ENCODE measurements around the gene NOB1.
"Not testable (repeated sequence)": the region's sequence is repeated elsewhere in the genome, so short reads cannot be mapped to it uniquely, and the experiment has no call there.

The NOB1 gene

DNA sequence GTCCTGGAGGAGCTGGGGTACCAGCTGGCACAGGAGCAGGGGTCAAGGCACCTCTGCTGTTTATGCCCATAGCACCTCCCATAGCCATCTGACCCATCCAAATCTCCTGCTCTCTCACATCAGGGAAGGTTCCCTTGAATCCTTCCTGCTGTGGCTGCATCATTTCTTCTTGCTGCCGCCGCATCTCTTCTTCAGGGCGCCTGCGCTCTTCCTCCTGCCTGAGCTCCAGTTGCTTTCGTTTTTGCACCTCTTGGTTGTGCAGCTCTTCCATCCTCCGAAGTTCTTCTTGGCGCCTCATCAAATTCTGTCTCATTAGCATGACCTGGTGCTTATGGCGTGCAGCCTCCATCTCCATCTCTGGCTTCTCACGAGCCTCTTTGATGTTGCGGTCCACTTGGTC lies 2.0 kb upstream of the NOB1 start:
- no peak overlapping the region for H3K4me3 ChIP-seq (ENCODE audit: low read depth in 1 of 2, low read length in 2 of 2)
- peaks cover 17% of the 10 kb centered on the region for H3K4me1 ChIP-seq (ENCODE audit: insufficient read depth, low read length)
- no peak overlapping the region for H3K9ac ChIP-seq (ENCODE audit: low read length)
- H3K36me3 ChIP-seq (ENCODE audit: insufficient read depth, low read length) = no peaks in the 10 kb centered on the region
- no peak overlapping the region for H3K27ac ChIP-seq (ENCODE audit: low read depth, low read length)
- no peaks in the 10 kb centered on the region for H3K27me3 ChIP-seq (ENCODE audit: control insufficient read depth in 1 of 2, insufficient read depth in 2 of 2, low read length in 2 of 2)
- no peaks in the 10 kb centered on the region for H3K9me3 ChIP-seq (ENCODE audit: low read length)

DNA sequence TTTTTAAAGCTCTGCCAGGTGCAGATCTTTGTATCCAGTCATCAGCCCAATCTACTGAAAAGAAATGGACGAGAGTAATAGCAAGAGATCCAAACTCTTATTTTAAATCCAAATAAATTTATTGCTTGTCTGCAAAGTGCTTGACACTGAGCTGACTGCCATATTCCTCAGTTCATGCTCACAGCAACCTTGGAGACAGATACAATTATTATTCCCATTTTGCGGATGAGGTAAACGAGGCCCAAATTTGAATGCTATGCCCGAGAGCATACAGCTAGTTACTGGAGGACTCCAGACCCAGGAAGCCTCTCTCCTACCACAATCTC lies 620 bp downstream of the NOB1 start:
- Histone ChIP-seq H3K4me1 (ENCODE audit: insufficient read depth, low read length) (peaks cover 15% of the 10 kb centered on the region), H3K9ac (ENCODE audit: low read length) (peak overlapping the region; percentile 84), H3K27me3 (ENCODE audit: control insufficient read depth in 1 of 2, insufficient read depth in 2 of 2, low read length in 2 of 2) (no peaks in the 10 kb centered on the region), H3K36me3 (ENCODE audit: insufficient read depth, low read length) (peaks cover 15% of the 10 kb centered on the region), H3K27ac (ENCODE audit: low read depth, low read length) (peak overlapping the region; percentile 81), H3K4me3 (ENCODE audit: low read depth in 1 of 2, low read length in 2 of 2) (peak overlapping the region; percentile 99 to 100), H3K9me3 (ENCODE audit: low read length) (no peaks in the 10 kb centered on the region)

GRCh38 chr16:69748694-69749345 lies 5.9 kb downstream of the NOB1 start:
- Histone ChIP-seq H3K27me3 (ENCODE audit: control insufficient read depth in 1 of 2, insufficient read depth in 2 of 2, low read length in 2 of 2) (no peaks in the 10 kb centered on the region), H3K4me1 (ENCODE audit: insufficient read depth, low read length) (peaks cover 10% of the 10 kb centered on the region), H3K9ac (ENCODE audit: low read length) (no peak overlapping the region), H3K27ac (ENCODE audit: low read depth, low read length) (no peak overlapping the region), H3K36me3 (ENCODE audit: insufficient read depth, low read length) (peaks cover 62% of the 10 kb centered on the region), H3K9me3 (ENCODE audit: low read length) (no peaks in the 10 kb centered on the region), H3K4me3 (ENCODE audit: low read depth in 1 of 2, low read length in 2 of 2) (no peak overlapping the region)

DNA sequence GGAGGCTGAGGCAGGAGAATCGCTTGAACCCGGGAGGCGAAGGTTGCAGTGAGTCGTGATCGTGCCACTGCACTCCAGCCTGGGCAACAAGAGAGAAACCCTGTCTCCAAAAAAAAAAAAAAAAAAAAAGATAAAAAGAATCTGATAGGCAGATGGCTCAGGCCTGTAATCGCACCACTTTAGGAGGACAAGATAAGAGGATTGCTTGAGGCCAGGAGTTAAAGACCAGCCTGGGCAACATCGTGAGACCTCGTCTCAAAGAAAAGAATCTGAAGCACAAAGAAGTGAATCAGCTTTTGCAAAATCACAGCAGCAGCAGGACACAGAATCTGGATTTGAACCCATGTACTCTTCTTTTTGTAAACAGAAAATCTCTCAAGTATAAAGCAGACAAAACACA lies 7.6 kb downstream of the NOB1 start:
- no peak overlapping the region for H3K27ac ChIP-seq (ENCODE audit: low read depth, low read length)
- peaks cover 74% of the 10 kb centered on the region for H3K36me3 ChIP-seq (ENCODE audit: insufficient read depth, low read length)
- H3K27me3 ChIP-seq (ENCODE audit: control insufficient read depth in 1 of 2, insufficient read depth in 2 of 2, low read length in 2 of 2) = no peaks in the 10 kb centered on the region
- no peaks in the 10 kb centered on the region for H3K4me1 ChIP-seq (ENCODE audit: insufficient read depth, low read length)
- H3K9me3 ChIP-seq (ENCODE audit: low read length) = no peaks in the 10 kb centered on the region
- H3K4me3 ChIP-seq (ENCODE audit: low read depth in 1 of 2, low read length in 2 of 2) = no peak overlapping the region
- no peak overlapping the region for H3K9ac ChIP-seq (ENCODE audit: low read length)

- Histone ChIP-seq H3K27me3 (ENCODE audit: control insufficient read depth in 1 of 2, insufficient read depth in 2 of 2, low read length in 2 of 2) (no peaks in the 10 kb centered on the region), H3K27ac (ENCODE audit: low read depth, low read length) (no peak overlapping the region), H3K9me3 (ENCODE audit: low read length) (no peaks in the 10 kb centered on the region), H3K36me3 (ENCODE audit: insufficient read depth, low read length) (peaks cover 81% of the 10 kb centered on the region), H3K4me3 (ENCODE audit: low read depth in 1 of 2, low read length in 2 of 2) (no peak overlapping the region), H3K4me1 (ENCODE audit: insufficient read depth, low read length) (no peaks in the 10 kb centered on the region), H3K9ac (ENCODE audit: low read length) (no peak overlapping the region)
Observed at GRCh38 chr16:69745959-69746358, 8.8 kb downstream of the NOB1 start.

DNA sequence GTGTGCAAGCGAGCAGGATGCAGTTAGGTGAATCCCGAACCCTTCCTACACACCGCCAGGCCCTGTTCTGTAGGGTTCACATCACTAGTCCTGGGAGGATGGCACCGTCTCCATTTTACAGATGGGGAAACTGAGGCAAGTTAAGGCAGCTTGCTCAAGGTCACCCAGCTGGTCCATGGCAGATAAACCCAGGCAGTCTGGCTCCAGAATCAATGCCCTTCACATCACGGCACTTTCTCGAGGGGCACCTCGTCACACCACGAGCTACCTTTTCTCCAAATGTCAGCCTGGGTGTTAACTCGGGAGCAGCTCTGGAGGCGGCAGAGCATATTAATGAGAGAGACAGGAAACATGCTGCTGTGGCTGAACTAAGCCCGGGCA lies 9.5 kb downstream of the NOB1 start:
- Histone ChIP-seq H3K27ac (ENCODE audit: low read depth, low read length) (no peak overlapping the region), H3K27me3 (ENCODE audit: control insufficient read depth in 1 of 2, insufficient read depth in 2 of 2, low read length in 2 of 2) (no peaks in the 10 kb centered on the region), H3K4me1 (ENCODE audit: insufficient read depth, low read length) (no peaks in the 10 kb centered on the region), H3K9ac (ENCODE audit: low read length) (no peak overlapping the region), H3K9me3 (ENCODE audit: low read length) (no peaks in the 10 kb centered on the region), H3K4me3 (ENCODE audit: low read depth in 1 of 2, low read length in 2 of 2) (no peak overlapping the region), H3K36me3 (ENCODE audit: insufficient read depth, low read length) (peaks cover 80% of the 10 kb centered on the region)

DNA sequence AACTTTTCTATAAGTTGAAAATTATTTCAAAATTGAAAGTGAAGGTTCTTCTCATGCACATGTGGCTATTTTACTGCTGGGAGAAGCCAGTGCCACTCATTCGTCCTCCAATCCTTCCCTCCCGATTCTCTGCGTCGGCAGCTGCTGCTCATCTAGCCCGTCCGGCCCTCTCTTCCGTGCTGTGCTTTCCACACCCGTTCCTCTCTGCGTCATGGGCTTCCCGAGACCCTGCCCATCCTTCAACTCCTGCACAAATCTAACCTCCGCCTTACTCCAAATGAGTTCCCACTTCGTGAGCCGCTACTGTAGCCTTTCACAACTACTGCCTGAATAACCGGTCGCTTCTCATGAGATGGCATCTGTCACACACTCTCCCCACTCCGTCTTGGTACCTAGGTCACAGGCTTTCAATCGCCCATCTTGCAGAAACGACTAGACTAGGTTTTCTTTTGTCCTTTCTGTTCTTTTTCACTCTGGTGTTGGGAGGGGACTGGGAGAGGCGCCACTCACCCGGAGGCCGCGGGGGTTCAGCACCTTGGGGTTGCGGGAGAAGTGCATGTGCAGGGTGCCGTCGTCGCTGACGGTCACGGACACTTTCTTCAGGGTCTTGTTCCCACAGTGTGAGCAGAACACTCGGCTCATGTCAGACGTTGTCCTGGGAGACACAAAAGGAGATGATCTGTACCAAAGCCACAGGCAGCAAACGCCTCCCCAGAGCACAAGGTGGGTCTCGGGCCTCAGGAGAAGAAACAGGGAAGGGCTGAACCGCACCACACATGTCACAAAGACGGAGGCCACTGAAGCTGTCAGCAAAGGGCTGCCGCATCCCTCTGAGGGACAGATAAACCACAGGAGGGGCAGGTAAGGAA lies 10.1 kb downstream of the NOB1 start:
- no peak overlapping the region for H3K9ac ChIP-seq (ENCODE audit: low read length)
- H3K4me3 ChIP-seq (ENCODE audit: low read depth in 1 of 2, low read length in 2 of 2) = no peak overlapping the region
- no peak overlapping the region for H3K27ac ChIP-seq (ENCODE audit: low read depth, low read length)
- H3K36me3 ChIP-seq (ENCODE audit: insufficient read depth, low read length) = peaks cover 81% of the 10 kb centered on the region
- H3K4me1 ChIP-seq (ENCODE audit: insufficient read depth, low read length) = no peaks in the 10 kb centered on the region
- no peaks in the 10 kb centered on the region for H3K9me3 ChIP-seq (ENCODE audit: low read length)
- H3K27me3 ChIP-seq (ENCODE audit: control insufficient read depth in 1 of 2, insufficient read depth in 2 of 2, low read length in 2 of 2) = no peaks in the 10 kb centered on the region

DNA sequence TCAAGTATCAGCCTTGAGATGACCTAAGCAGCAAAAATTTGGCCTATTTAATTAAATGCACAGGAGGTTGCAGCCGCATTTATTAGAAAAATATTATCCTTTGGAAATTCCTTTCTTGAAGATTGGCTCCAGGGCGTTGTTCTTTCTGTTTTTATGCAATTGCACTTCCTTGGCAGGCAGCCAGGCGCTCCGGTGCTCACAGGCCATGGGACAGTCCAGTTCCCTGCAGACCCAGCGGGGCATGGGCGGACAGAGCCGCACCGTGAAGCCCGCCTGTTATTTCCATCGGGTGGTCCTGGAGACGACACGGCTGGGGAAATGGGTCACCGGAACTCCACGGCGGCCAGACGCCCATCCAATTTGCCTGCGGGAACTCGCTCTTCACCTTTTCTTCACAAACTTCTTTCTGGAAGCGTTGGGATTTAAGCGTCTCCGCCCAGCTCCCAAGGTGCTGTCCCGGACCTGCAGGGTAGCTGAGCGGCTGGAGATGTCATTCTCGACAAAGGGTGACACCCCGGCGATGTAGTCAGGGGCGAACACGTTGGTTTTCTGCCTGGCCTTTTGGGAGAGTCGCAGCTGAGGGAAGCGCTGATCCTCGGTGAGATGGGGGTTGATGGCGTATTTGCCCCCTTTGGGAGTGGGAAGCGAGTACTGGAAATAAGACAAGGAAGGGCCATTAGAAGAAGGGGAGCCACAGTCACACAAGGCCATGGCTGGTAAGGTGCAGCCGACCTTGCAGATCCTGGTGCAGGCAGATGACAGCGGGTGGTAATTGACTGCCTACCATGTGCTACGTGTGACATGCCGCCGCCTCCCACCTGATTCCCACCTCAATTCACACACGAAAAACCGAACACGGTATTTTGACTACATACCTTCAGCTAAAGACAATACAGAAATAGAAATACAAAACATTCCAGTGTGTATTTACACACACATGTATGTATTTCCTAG lies 12.5 kb downstream of the NOB1 start:
- H3K36me3 ChIP-seq (ENCODE audit: insufficient read depth, low read length) = peaks cover 57% of the 10 kb centered on the region
- H3K27ac ChIP-seq (ENCODE audit: low read depth, low read length) = no peak overlapping the region
- H3K9ac ChIP-seq (ENCODE audit: low read length) = no peak overlapping the region
- H3K27me3 ChIP-seq (ENCODE audit: control insufficient read depth in 1 of 2, insufficient read depth in 2 of 2, low read length in 2 of 2) = no peaks in the 10 kb centered on the region
- no peak overlapping the region for H3K4me3 ChIP-seq (ENCODE audit: low read depth in 1 of 2, low read length in 2 of 2)
- H3K9me3 ChIP-seq (ENCODE audit: low read length) = no peaks in the 10 kb centered on the region
- no peaks in the 10 kb centered on the region for H3K4me1 ChIP-seq (ENCODE audit: insufficient read depth, low read length)

- Histone ChIP-seq H3K4me3 (ENCODE audit: low read depth in 1 of 2, low read length in 2 of 2) (no peak overlapping the region), H3K9me3 (ENCODE audit: low read length) (no peaks in the 10 kb centered on the region), H3K27ac (ENCODE audit: low read depth, low read length) (no peak overlapping the region), H3K36me3 (ENCODE audit: insufficient read depth, low read length) (peaks cover 54% of the 10 kb centered on the region), H3K9ac (ENCODE audit: low read length) (no peak overlapping the region), H3K4me1 (ENCODE audit: insufficient read depth, low read length) (no peaks in the 10 kb centered on the region), H3K27me3 (ENCODE audit: control insufficient read depth in 1 of 2, insufficient read depth in 2 of 2, low read length in 2 of 2) (no peaks in the 10 kb centered on the region)
Observed at GRCh38 chr16:69741519-69741918, 13.2 kb downstream of the NOB1 start.

GRCh38 chr16:69732101-69732500 lies 22.6 kb downstream of the NOB1 start:
- Histone ChIP-seq H3K27me3 (ENCODE audit: control insufficient read depth in 1 of 2, insufficient read depth in 2 of 2, low read length in 2 of 2) (no peaks in the 10 kb centered on the region), H3K4me1 (ENCODE audit: insufficient read depth, low read length) (peaks cover 6% of the 10 kb centered on the region), H3K36me3 (ENCODE audit: insufficient read depth, low read length) (no peaks in the 10 kb centered on the region), H3K4me3 (ENCODE audit: low read depth in 1 of 2, low read length in 2 of 2) (no peak overlapping the region), H3K27ac (ENCODE audit: low read depth, low read length) (no peak overlapping the region), H3K9me3 (ENCODE audit: low read length) (no peaks in the 10 kb centered on the region), H3K9ac (ENCODE audit: low read length) (no peak overlapping the region)

- H3K9ac ChIP-seq (ENCODE audit: low read length); H3K4me3 ChIP-seq (ENCODE audit: low read depth in 1 of 2, low read length in 2 of 2); H3K27me3 ChIP-seq (ENCODE audit: control insufficient read depth in 1 of 2, insufficient read depth in 2 of 2, low read length in 2 of 2); H3K27ac ChIP-seq (ENCODE audit: low read depth, low read length); H3K9me3 ChIP-seq (ENCODE audit: low read length); H3K36me3 ChIP-seq (ENCODE audit: insufficient read depth, low read length): not testable (repeated sequence)
- peaks cover 11% of the 10 kb centered on the region for H3K4me1 ChIP-seq (ENCODE audit: insufficient read depth, low read length)
Observed at GRCh38 chr16:69731280-69731679, 23.4 kb downstream of the NOB1 start.

Data from muscle layer of colon (tissue), 2 donors.